ENCODE results near the gene CFAP157.

CFAP157 gene

DNA sequence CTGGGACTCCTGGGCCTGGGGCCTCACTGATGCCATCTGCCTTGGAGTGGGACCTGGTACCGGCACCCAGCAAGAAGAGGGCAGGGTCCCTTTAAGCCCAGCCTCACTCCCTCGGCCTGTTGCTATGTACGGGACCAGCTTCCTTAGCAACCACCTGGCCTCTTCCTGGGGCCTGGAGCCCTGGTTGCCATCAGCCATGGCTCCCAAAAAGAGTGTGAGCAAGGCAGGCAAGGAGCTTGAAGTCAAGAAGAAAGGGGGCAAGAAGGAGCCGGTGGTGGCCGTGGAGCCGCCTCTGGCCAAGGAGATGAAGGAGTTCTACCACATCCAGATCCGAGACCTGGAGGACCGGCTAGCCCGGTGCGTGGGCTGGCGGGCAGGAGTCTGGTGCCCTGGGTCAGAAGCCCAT is at the start of gene CFAP157:
CFAP157 (plus strand) TSS at position 153 of the 406 bp plus-strand sequence; CDS start at position 197, 44 bp downstream.
- DNase-seq: no peak

DNA sequence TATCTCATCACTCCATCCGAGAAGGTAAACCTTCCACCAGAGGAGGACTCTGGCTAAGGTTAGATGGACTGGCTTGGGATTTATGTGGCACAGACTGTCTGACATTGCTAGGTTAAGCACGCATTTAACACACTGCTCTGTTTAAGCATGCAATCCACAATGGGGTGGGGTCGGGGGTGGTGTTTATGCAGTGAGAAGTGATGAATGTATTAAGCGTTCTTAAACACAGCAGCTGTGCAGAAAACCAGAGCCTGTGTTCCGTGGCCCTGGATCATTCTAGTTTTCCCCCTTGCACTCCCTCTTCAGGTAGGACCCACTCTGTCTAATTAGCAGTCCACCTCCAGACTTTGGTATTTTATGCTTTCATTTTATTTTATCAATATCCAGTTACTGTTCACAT is 48.4 kb upstream of the CFAP157 start:
- no peak for DNase-seq

DNA sequence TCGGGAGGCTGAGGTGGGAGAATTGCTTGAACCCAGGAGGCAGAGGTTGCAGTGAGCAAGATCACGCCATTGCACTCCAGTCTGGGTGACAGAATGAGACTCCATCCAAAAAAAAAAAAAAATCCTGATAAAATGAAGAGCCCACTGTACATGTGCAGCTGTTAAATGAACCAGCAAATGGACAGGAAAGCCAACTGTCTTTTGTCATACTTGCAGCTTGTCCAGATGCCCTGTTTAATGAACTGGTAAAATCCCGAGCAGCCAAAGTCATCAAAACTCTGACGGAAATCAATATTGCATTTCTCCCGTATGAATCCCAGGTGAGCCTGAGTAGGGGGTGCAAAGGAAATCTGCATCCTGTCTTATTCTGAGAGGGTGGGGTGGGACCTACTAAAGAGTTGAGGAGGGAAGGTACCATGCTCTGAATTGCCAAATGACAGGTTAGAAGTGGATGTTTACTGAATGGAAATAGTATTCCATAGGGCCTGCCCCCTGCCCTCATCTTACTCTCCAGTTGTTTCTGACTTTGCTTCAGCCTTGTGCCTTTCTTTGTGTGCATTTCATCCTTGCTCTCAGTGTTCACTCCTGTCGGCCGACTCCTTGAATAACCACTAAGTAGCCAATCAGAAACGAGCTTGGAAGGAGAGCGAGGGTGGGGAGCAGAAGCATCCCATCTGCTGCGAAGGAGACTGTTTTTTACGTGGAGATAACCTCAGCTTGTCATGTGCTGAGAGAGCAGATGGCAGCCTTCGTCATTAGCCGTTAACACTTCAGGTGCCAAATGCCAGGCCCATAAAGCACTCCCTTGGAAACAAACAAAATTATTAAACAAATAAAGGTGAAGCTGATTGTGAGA is 45.7 kb upstream of the CFAP157 start:
- DNase-seq: no peak

DNA sequence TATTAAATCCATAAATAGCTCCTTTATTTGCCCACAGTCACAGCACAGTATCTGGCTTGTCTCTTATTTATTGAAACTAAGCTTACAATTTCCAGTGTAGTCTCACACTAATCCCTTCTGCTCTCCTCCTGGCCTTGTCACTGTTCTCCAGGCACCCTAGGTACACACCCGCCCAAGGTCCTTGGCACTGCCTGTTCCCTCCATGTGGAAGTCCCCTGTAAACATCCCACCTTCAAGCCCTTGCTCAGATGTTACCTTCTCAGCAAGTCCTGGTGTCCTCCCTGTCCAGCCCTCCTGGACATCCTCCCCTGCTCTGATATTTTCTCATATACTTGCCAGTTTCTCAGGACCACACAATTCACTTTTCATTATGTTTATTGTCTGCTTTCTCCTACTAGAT is 44.2 kb upstream of the CFAP157 start:
- DNase-seq: no peak

DNA sequence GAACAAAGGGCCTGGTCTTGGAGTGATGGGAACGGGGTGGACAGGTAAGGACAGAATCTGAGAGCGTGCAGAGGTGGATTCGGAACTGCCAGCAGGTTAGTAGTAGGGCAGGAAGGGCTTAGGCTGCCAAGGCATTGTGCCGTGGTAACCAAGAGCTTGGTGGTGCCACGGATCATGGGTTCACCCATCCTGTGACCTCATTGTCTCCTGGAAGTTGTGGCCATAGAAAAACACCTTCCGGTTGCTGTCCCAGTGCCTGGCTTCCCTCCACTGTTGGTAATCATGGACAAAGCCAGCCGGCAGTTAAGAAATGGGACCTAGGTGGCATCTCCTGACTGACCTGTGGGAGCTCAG is 42.5 kb upstream of the CFAP157 start:
- DNase-seq: no peak

DNA sequence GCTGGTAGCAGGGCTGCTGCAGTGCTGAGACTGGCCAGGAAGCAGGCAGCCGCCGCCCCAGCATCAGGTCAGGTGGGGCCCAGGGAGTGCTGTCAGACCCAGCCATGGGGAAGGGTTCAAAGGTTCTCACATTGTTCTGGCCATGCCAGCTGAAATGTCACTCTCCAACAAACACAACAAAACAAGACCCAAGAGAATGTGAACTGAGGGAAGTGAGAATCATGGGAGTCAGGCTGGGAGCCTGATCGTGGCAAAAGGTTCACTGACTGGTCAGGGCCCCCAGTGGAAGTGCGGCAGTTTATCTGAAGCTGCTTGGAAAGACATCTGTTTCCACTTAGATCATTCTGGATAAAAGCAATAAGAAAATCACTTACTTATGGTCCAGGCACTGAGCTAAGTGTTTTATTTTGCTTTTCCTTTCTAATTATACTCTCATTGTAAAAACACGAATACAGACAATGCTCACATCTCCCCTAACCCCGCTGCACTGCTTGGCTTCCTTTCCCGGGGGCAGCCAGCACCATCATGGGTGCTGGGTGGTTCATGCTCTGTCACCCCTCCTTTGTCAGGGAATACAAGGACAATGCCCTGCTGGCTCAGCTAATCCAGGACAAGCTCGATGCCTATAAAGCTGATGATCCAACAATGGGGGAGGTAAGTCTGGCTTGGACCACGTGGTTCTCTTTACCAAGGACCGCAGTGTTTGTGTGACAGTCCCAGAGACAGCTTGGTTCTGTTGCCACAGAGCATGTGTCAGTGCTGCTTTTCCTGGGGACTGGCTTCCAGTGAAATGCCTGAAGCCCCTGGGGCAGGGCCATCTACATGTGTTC is 41.9 kb upstream of the CFAP157 start:
- DNase-seq: no peak

DNA sequence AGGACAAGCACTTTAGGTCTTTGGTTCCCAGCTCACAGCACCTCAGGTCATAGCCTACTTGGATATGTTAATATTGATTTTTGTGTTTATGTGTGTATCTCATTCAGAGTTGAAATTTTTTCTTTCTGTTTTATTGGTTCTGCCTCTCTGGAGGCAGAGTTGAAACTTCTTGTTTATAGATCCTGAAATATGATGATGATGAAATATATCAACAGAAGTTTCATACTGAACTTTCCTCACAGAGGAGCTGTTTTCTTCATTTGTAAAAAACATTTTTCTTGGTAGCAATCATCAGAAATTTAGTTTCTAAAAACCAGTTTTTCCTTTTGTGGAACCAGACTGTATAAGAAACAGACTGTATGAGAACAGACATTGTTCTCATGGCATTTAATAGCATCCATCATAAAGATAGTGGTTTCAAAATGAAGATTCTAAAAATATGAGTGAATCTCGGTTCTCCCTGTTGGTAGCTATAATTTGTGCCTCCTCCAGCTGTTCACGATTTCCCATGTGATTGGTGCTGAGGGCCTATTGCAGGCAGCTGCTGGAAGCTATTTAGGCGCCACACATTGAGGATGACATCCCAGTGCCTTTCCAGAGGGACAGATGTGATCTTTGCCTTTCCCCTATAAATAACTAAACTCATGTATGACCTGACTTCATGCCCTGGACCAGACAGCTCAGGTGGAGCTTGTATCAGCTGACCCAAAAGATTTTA is 39.5 kb upstream of the CFAP157 start:
- DNase-seq: no peak

DNA sequence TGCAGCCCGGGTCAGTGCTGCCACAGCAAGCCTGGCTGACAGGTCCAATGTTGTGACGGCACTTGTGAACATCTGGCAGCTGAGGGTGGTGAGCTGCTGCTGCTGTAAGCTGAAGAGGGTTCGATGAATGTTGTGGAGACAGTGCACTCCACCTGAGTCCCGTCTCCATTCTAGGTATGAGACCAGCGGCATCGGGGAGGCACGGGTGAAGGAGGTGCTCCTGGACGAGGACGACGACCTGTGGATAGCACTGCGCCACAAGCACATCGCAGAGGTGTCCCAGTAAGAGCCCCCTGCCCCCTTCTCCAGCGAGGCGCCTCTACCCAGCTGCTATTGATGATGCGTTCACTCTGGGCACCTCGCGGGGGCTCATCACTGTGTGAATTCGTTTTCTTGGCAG is 38.9 kb upstream of the CFAP157 start:
- DNase-seq: no peak

DNA sequence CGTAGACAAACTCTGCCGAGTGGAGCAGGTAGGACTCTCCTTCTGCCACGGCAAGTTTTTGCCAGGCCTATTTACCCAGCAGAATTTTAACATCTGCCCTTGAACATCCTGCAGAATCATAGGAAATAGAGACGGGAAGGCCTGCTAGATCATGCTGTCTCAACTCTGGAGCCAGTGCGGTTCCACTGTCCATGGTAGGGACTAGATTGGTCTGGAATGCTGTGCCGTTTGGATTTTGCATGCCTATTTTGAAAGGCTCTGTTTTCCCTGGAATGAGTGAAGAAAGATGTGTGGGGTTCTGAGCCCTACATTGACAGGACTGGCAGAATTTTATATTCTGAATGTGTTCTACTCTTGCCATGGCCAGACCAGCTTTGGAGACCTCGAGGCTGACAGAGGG is 33.6 kb upstream of the CFAP157 start:
- DNase-seq: no peak

DNA sequence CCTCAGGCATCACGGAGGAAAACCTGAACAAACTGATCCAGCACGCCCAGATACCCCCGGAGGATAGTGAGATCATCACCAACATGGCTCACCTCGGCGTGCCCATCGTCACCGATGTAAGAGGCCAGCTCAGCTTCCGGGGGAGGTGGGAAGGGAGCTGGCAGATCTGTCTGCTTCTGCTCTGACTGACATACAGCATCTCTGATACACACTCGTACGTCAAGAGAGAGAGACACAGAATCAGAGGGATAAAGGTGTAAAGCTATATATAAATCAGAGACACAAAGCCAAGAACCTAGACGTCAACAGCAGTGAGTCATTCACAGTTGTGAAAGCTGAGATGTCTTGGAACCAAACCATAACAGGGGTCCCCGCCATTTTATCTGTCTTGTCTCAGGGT is 30.1 kb upstream of the CFAP157 start:
- DNase-seq: no peak

DNA sequence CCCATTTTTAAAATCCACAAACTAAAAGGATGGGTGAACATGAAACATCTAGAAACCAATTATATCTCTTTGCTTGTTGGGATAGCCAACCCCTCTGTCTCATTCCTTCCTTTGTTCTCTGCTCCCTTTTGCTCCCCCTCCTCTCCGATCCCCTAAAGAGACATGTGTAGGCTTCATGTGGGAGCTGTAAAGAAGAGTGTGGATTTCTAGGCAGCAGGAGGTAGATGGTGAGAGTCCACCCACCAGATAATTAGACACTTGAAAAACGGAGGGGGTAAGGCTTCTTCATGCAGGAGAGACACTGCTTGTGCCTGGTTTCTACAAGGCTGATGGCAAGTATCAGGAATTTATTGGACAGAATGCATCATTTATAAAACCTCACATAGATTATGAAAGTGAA is 27.3 kb upstream of the CFAP157 start:
- DNase-seq: no peak

DNA sequence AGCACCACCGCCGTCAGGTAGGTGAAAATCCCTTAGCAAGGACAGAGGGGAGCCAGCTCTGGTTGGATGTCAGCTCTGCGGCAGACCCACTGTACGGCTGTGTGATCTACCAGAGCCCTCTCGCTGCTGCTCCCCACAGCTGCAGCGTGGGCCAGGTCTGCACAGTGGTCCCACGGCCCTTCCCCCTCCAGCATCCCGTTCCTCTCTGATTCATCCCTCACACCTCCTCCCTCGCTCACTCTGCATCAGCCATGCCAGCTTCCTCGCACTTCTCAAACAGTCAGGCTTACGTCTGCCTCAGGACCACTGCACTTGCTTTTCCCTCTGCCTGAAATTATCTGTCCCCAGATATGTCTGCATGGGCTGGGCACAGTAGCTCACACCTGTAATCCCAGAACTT is 26.6 kb upstream of the CFAP157 start:
- DNase-seq: no peak

DNA sequence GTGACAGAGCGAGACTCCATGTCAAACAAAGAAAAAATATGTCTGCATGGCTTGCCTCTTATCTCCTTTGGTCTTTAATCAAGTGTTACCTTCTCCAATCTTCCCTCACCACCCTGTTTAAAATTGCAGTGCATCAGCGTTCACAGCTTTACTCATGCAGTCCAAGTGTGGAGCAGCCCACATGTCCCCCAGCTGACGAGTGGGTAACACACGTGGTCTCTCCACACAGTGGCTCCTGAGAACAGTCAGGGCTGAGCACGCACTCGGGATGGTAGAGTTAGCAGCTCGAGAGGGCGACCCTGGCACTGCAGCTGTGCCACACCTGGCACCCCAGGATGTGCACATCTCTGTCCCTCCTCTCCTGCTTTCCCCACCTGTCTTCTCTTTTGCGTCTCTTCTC is 25.9 kb upstream of the CFAP157 start:
- no peak for DNase-seq

DNA sequence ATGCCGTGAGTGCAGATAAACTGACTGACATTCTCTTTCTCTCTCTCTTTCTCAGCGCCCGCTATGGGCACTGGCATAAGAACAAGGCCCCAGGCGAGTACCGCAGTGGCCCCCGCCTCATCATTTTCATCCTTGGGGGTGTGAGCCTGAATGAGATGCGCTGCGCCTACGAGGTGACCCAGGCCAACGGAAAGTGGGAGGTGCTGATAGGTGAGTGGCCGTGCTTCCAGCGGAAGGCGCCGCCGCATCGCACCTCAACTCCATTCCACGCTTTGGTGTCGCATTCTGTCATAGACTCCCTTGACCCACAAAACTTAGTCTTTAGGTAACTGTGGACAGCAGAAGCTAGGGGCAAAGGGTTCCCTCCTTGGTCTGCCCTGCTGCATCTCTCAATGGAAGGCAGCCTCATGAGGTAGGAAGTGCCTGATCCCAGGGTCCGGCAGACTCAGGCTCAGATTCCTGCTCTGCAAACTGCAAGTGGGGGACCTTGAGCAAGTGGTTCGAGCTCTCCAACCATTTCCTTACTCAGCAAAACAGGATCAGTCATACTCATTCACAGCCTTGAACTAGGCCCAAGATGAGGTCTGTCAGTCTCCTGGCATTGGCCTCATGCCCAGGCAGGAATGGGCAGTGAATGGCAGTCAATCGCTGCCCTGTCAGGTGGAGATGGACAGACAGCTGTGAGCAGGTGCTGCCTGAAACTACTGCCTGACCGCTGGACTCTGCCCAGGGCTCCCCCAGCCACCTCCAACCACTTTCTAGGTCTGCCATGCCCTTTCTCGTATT is 24.2 kb upstream of the CFAP157 start:
- DNase-seq: no peak

DNA sequence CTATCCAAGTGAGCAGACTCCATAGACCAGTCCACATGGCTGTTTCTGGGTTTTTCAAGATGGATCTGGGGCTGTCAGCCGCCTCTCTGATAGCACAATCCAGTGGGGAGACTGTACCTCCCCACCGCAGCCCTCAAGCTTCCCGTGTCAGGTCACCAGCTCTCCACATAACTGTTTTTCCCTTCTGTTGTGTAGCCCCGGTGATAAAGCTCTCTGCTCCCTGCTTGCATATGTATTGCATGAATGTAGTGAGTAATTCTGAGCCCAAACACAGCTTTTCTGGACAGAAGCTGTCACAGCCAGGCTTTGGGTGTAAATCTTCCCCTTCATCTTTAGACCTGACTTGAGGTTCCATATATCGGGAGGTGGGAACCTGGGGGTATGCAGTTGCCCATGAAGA is 23.1 kb upstream of the CFAP157 start:
- no peak for DNase-seq

DNA sequence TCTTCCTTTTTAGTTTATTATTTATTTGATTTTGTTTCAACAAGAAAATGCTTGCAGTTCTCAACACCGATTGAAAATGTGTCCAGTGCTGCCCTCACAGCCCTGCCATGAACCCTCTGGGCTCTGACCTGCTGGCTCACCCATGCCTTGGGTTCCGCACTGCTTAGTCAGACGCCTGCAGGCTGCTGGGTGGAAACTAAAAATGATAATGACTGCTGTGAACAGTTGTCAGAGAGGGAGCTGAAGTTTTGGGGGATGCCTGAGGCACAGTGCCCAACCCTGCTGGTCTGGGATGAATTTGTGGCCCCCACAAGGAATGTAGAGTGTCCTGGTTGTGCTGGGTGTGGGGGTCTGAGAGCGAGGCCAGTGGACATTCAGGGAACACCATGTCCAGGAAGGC is 22.2 kb upstream of the CFAP157 start:
- no peak for DNase-seq

DNA sequence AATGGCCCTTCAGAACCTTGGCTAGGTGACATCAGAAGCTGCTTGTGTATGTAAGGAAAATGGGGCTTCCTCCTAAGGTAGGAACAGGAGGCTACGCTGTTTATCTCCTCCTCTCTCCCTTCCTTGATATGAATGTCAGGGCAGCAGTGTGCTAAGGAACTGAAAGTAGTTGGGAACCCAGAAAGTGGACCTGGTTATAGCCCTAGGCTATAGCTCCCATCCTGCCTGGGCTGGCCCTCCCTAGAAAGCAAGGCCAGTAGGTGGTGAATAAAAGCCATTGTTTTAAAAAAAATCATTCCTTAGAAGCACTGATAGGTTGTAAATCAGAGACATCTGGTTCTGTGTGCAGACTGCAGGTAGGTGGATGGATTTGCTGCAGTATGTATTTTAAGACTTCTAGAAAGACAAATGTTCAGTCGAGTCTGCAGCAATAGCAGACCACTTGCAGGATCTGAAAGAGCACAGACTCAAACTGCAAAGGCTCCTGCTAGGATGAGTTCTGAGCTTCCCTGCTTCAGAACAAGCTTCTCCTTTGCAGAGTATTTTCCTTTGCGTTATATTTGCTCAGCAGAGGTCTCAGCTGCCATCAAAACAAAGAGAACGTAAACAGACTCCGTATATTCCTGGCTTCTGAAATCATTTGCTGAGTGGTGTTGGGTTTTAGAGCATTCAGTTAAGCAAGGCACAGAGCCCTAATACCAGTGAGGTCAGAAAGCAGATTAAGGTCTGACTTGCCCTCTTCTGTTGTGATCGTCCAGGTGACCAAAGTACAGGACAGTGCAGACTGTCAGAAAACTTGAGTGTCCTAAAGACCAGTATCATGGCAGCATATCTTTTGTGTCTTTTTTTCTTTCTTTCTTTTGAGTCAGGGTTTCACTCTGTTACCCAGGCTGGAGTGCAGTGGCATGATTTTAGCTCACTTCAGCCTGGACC is 20.1 kb upstream of the CFAP157 start:
- DNase-seq: no peak

DNA sequence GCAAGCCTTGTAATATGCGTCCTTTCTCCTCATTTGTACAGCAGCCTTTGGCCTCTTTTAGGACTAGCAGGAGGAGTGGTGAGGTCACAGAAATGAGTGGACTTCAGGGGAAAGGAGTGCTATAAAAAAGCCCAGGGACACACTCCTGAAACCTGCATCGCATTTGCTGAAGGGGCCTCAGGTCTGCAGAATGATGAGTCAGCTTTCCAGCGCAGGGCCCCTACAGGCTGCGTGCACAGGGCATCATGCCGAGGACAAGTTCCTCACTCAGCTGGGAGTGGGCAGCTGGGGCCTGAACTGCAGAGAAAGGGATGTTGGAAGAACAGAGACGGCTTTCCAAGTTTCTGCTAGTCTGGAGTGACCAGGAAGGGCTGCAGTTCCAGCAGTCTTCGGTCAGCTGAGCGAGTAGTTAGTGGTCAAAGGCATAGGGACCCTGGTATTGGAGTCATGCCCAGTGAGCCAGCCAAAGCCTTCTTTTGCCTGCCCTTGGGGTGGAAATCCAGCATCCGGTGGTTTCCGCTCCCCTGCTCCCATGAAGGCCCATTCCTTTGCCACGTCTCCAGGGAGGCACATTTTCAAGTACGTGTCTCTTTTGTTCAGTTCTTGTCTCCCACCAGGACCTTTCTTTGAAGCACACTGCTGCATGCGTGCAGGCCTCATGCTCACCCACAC is 17.3 kb upstream of the CFAP157 start:
- DNase-seq: no peak

DNA sequence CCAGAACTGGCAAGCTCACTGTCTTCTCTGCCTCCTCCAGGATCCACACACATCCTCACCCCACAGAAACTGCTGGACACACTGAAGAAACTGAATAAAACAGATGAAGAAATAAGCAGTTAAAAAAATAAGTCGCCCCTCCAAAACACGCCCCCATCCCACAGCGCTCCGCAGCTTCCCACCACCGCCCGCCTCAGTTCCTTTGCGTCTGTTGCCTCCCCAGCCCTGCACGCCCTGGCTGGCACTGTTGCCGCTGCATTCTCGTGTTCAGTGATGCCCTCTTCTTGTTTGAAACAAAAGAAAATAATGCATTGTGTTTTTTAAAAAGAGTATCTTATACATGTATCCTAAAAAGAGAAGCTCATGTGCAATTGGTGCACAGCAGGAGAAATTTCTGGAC is 16.1 kb upstream of the CFAP157 start:
- DNase-seq: no peak

DNA sequence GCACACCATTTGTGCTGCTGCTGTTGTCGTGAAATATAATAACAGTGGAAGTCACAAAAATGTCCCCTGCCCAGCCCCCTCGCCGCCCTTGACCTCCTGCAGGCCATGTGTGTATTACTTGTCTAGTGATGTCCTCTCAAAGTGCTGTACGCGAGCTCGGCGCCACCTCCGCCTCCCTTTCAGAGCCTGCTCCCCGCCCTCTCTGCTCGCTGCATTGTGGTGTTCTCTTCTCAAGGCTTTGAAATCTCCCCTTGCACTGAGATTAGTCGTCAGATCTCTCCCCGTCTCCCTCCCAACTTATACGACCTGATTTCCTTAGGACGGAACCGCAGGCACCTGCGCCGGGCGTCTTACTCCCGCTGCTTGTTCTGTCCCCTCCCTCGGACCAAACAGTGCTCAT is 14.7 kb upstream of the CFAP157 start:
- no peak for DNase-seq

DNA sequence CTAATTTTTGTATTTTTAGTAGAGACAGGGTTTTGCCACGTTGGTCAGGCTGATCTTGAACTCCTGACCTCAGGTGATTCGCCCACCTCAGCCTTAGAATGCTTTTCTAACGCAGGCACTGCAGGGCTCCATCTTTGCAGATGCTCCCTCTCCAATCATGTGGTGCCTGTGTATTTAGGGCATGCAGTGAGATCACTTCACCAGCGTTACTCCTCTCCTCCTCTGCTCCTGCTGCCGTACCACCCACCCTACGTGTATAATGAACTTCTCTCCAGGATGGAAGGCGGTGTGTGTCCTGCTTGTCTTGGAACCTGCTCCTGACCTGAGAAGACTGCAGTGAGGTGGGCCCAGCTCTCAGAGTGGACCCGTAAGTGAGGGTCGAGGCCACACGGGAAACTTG is 13.6 kb upstream of the CFAP157 start:
- no peak for DNase-seq

Data from NK-92 treated with Interleukin-12 subunit alpha and Interleukin-12 subunit beta, amount 100 ng/mL, for 24 hours (cell line).